Measurements from ENCODE around the gene SPATA20.

GRCh38 chr17:50501054-50501453 is 45.9 kb upstream of the SPATA20 start:
- TF ChIP-seq CTCF (IDR thresholded peaks at IDR 0.05) (peak; percentile 53), EZH2 (IDR thresholded peaks at IDR 0.05) (no peak), EZH2phosphoT487 (IDR thresholded peaks at IDR 0.05) (no peak)

Data from neural progenitor cell (in vitro differentiated cells).